HG03108 (cell line): Measurements from ENCODE around the gene ZFHX3.

ENCODE experiments used
- ATAC-seq: cut with Tn5 transposase; IDR thresholded peaks from one replicate; pipeline ENCODE4 v1.9.1; 2021; ENCODE audit warnings: moderate library complexity; ENCODE audit not compliant: unreplicated experiment

Gene ZFHX3

GRCh38 chr16:72811188-72811720, 236.7 kb downstream of the ZFHX3 start:
- no peak for ATAC-seq

DNA sequence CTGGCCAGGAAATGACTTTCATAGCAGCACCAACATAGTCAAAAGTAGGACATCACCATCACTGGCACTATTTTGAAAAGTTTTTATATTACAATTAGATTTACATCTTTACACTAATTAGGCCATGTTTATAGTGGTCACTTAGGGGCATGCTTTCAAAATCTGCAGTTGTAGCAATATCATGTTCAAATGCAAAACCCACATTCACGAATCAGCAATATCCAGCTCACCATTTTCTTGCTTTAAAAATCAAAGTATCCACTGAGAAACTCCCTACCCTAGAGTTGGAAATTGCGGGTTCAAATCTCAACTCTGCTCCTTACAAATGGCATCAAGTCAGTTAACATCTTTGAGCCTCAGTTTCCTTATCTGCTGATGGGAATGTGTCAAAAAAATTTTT, 237.4 kb downstream of the ZFHX3 start:
- no peak for ATAC-seq

DNA sequence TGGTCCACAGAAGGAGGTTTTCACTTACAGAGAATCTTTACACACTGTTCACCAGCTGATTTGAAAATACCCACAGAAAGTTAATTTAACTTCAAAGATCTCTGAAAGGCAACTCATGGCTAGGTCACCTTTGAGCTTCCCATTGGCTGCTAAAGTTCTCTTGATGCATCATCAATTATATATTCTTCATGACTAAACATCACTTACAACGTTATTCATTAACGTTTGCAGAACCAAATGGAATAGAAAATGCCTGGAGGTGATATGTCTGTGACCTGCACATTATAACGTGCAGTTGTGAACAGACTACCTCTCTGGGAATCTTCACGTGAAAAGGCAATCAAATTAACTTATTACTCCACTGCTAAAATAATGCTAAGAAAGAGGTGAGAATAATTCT, 238.5 kb downstream of the ZFHX3 start:
- no peak for ATAC-seq

GRCh38 chr16:72808754-72809153, 239.2 kb downstream of the ZFHX3 start:
- ATAC-seq = no peak

- no peak for ATAC-seq
These were observed 240.7 kb downstream of the ZFHX3 start for GRCh38 chr16:72807245-72807644.

DNA sequence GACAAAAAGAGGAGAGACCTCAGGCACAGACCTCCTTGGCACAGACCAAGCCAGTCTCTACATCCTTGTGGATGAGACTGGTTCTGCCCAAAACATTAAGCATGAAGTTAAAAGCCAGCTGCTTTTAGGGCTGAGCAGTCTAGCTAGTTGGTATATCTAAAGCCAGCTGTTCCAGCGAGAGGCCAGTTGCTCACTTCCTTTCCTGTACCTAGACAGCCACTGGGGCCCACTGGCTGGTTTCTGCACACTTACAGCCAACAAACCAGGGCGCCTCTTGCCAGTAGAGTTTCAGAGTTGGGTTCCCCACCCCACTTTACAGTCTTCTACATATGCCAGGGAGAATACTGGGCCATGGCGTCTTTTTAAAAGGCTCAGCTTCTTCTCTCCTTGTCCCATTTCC, 242.4 kb downstream of the ZFHX3 start:
- ATAC-seq = no peak

DNA sequence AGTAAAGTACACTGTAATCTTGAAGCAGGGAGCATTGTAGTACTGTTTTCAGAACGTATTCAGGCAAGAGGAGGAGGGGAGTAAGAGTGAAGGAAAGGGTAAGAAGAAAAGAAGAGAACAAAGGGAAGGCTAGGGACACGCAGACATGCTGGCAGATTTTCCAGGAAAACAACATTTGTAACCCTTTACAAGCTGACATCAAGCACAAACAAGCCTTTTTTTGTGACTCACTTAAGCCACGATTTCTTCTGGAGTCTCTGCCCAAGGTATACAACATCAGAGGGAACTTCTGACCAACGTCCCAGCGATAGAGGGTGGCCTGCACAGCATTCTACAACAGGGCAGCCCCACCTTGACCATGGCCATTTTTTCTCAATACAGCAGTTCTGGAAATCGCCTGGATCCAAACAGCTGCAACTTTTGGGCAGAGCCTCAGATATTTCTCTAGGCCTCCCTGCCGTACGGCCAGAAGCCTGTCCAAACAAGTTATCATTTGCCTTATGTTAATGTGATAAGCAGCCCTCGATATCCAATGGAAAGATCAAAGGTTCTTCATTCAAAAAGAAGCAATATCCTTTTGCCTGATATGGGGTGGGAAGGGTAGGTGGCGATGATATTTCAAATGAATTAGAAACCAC, 247.3 kb downstream of the ZFHX3 start:
- ATAC-seq = no peak

DNA sequence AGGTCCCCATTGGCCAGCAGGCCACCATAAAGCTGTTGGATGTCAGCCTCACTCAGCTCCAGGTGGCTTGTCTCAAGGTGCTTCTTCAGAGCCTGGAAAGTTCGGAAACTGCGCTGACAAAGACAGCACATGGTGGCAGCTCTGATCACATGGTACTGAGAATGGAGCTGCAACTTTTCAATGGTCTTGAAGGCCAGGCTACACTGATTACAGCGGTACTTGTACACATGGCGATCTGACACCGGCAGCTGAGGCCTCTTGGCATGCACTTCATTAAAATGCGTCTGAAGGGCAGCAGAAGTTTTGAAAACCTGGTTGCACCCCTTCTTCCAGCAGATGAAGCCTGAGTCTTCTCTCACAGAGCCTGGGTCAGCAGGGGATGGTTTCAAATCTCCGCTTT, 249.7 kb downstream of the ZFHX3 start:
- no peak for ATAC-seq

DNA sequence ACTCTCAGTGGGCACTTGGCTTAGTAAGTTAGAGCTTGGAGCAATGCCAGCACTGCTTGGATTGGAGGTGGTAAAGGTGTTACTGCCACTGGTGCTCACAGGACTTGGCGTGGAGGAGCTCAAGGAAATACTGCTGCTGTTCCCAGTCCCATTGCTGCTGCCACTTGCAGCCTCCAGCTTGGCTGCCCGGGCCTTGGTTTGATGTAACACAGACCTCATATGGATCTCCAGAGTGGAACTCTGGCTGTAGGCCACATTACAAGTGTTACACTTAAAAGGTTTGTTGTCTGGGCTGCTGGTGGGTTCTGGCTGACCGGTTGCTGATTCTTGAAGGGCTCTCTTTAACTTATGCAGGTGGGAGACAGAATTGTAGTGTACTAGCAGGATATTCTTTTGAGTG, 250.3 kb downstream of the ZFHX3 start:
- ATAC-seq = no peak

DNA sequence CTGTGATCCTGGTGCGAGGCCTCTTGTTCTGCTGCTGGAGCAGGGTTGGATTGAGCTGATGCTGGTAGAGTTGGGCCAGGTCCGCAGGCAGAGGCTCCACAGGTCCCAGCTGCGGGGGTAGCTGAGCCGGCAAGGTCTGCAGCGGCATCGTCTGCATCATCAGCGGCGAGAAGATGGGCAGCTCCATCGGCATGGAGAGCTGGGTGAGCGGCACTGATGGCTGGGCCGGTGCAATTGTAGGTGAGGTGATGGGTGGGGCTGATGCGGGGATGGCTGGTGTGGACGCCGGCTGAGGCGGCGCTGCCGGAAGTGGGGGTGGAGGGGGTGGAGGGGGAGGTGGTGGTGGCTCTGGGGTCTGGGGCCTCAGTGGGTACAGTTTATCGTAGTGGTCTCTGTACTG, 251.7 kb downstream of the ZFHX3 start:
- no peak for ATAC-seq

GRCh38 chr16:72794986-72795385, 252.9 kb downstream of the ZFHX3 start:
- no peak for ATAC-seq

DNA sequence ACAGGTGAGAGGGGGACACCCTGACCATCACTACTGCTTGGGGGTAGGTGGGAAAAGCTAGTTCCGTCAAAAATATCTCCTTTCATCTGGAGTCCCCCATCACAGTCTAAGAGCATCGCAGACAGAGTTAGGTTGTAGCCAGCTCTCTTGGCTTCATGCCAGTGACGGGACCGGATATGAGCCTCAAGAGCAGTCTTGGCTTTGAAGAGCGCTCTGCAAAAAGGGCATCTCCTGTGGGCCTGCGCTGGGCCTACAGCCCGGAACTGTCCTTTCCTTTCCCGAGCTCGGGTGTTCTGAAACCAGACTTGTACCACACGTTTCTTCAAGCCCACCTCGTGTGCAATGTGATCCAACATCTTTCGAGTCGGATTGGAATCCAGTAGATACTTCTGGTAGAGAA, 253.6 kb downstream of the ZFHX3 start:
- no peak for ATAC-seq

- ATAC-seq = no peak
These were observed 254.2 kb downstream of the ZFHX3 start for GRCh38 chr16:72793716-72794115.

GRCh38 chr16:72793017-72793416, 254.9 kb downstream of the ZFHX3 start:
- no peak for ATAC-seq

DNA sequence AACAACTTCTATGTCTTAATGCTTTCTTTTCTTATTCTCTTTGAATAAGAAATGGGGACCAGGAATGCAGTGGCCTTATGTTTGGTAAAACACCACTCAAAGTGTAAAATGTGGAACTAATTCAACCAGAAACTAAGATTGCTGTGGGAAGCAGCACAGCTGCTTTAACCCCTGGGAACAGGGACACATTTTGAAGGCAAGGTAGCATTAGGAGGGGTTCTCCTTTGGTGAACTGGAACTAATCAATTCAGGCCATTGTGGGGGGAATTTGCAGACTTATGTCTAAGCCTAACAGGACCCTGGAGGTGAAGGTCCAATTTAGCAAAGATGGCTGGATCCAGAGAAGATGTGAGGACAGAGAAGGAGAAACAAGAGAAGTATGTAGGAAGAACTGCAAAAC, 256.1 kb downstream of the ZFHX3 start:
- no peak for ATAC-seq

- ATAC-seq = no peak
These were observed 258.0 kb downstream of the ZFHX3 start for GRCh38 chr16:72789921-72790320.

DNA sequence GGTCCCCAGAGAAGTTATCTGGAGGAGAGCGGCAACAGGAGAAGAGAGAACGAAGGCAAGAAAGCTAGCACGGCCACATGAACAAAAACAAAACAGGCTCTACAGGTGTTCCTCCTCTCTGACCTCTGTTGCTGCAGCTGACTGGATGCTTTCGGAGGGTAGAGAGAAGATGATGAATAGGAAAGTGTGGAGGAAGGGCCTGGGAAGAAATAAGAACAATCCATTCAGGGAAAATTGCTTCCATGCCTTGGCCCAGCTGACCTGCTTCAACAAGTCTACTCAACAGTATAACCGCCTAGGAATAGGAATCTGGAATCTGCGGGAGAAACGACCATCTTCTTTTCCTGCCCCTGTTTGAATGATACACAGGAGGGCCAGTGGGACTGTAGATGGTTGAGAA, 258.5 kb downstream of the ZFHX3 start:
- no peak for ATAC-seq

DNA sequence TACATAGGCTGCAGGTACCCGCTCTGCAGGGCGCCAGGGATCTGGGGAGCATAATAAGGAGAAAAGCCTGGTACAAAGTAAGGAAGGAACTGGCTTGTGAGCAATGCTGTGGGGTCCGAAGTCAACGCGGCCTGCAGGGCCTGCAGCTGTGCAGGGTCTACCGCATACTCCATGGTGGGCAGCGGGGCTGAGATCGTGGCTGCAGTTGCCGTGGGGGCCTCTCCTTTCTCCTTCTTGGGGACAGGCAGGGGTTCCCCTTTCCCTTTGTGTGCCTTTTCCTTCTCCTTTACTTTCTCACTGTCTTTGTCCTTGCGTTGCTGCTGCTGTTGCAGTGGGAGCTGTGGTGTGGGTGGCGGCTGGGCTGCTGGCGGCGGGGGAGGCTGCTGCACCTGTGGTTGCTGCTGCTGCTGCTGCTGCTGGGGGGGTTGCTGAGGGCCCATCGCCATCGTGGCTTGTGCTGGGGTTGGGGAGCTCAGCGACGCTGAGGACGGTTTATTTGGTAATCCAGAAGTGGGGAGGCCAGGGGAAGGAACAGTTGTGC, 259.6 kb downstream of the ZFHX3 start:
- ATAC-seq = no peak

- peak; percentile 80 for ATAC-seq
These were observed 260.2 kb downstream of the ZFHX3 start for GRCh38 chr16:72787514-72788268.

DNA sequence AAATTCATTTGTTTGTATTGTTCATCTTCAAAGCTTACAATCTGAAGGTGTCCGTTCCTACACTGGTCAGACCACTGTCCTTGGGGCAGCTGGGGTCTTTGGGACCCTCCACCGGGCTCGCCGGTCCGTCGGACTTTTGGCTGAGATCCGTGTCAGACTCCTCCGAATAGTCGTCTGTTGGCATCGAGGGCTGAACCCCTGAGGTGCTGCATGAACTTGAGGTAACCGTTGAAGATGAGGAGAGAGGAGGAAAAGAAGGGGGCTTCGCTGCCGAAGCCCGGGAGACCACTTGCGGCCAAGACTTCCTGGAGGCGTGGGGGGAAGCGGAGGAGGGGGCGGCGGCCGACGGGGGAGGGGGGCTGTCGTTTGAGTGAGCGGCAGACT, 260.8 kb downstream of the ZFHX3 start:
- peak; percentile 12 for ATAC-seq

GRCh38 chr16:72786606-72787005, 261.3 kb downstream of the ZFHX3 start:
- ATAC-seq = no peak

DNA sequence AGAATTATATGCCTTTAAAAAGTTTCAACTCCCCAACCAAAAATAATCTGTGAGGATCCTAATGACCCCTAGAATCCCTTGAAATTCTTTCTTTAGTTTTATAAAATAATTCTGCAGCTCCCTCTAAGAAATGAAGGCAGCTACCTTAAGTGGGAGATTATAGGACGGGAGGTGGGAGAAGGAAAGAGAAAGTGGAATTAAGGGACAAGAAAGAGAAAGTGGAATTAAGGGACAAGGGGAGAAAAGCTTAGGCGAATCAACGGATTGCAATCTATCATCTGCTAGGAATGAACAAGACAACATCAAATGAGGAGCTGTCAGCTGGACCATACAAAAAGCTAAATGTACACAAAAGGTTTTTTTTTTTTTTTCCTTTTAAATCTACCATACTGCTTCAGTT, 262.0 kb downstream of the ZFHX3 start:
- no peak for ATAC-seq
